GM19467 (cell line): ENCODE results near the gene GPR157.
"Not testable (repeated sequence)": the region's sequence is repeated elsewhere in the genome, so short reads cannot be mapped to it uniquely, and the experiment has no call there.

ENCODE experiments used
- ATAC-seq: cut with Tn5 transposase; IDR thresholded peaks from one replicate; pipeline ENCODE4 v1.9.1; 2021; ENCODE audit warnings: mild to moderate bottlenecking, moderate library complexity; ENCODE audit not compliant: unreplicated experiment

GPR157 gene, protein sequence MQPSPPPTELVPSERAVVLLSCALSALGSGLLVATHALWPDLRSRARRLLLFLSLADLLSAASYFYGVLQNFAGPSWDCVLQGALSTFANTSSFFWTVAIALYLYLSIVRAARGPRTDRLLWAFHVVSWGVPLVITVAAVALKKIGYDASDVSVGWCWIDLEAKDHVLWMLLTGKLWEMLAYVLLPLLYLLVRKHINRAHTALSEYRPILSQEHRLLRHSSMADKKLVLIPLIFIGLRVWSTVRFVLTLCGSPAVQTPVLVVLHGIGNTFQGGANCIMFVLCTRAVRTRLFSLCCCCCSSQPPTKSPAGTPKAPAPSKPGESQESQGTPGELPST

DNA sequence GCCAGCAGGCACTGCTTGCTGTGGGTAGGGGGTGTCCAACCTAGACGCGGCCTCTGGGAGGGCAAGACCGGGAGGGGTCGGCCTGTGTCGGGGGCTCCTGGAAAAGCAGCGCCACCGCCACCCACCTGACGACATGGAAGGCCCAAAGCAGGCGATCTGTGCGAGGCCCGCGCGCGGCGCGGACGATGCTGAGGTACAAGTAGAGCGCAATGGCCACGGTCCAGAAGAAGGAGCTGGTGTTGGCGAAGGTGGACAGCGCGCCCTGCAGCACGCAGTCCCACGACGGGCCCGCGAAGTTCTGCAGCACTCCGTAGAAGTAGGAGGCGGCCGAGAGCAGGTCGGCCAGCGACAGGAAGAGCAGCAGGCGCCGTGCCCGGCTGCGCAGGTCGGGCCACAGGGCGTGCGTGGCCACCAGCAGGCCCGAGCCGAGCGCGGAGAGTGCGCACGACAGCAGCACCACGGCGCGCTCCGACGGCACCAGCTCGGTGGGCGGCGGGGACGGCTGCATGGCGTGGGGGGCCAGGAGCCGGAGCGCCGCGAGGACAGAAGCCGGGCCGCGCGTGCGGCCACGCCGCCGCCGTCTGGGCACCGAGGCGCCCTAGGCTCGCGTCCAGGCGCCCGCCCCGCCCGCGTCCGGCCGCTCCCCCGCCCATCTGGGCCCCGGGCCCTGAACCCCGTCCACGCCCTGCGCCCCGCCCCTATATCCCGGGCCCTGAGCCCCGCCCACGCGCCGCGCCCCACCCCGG lies at the start of gene GPR157:
GPR157 (minus strand) TSS at position 583 of the 746 bp plus-strand sequence; CDS start at position 508, 75 bp downstream.
- peak; percentile 53 for ATAC-seq

DNA sequence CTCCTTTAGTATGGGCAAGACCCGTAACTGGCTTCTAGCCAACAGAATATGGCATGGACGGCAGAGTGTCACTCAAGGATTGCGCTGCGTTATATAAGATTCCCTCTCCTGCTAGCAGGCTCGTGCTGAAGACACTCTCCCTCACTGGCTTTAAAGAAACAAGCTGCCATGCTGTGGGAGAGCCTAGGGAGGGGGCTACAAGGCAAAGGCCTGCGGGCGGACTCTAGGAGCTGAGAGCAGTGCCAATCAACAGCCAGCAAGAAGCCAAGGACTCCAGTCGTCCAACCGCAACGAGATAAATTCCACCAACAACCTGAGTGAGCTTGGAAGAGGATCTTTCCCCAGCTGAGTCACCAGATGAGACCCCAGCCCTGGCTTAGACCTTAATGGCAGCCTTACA lies 45.9 kb upstream of the GPR157 start:
- no peak for ATAC-seq

DNA sequence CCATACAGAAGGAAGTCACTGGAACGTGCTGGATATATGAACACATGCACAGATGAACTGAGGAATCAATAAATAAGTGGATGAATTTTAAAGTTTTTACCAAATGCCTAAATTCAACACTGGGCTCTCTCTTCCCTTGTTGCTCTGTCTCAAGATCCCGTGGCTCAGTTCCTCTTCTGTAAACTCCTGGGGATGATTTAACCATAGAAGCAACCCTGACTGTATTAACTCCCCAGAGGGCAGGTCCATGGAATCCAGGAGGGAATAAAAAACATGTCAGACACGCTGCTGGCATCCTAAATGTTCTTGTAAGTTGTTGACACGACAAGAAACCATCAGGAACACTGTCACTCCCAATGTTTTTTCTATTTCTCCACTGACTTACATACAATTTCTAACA lies 45.3 kb upstream of the GPR157 start:
- no peak for ATAC-seq

DNA sequence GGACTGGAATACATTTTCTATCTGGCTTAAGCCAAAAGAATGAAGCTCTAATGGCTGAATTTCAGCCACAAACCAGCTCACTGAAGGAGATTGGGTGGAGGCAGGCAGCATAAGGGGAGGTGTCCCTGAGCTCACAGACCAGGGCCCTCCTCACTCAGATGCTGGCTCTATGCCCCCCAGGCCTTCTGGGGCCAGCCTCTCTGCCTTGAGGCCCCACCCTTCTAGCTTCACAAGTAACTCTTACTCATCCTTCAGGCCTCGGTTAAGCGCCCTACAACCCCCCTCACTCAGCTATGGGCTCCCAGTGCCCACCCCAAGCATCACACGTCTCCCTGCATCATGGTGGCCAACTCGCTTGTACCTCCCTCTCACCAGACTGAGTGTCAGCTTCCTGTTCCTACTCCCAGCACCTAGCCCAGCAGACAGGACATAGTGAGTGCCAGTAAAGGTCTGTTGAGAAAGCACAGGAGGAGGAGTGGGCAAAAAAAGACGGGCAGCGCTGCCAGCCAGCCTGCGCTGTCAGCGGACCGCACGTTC lies 40.8 kb upstream of the GPR157 start:
- ATAC-seq = no peak

DNA sequence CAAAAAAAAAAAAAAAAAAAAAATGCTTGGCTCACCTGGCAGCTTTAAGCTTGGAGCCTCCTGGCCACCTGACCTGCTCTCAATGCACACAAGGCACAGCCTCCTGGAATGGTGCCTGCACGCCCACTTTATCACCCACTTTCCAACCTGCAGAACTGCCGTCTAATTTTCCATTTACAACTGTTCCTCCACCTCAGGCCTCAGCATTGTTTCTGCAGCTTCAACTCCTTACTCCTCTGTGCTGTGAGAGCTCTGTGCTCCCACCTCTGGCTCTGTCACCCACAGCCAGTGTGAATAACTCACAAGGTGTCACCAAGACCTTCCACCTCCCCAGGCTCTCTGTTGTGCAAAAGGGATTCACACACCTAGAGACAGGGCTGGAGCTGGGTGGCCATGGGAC lies 38.7 kb upstream of the GPR157 start:
- no peak for ATAC-seq

DNA sequence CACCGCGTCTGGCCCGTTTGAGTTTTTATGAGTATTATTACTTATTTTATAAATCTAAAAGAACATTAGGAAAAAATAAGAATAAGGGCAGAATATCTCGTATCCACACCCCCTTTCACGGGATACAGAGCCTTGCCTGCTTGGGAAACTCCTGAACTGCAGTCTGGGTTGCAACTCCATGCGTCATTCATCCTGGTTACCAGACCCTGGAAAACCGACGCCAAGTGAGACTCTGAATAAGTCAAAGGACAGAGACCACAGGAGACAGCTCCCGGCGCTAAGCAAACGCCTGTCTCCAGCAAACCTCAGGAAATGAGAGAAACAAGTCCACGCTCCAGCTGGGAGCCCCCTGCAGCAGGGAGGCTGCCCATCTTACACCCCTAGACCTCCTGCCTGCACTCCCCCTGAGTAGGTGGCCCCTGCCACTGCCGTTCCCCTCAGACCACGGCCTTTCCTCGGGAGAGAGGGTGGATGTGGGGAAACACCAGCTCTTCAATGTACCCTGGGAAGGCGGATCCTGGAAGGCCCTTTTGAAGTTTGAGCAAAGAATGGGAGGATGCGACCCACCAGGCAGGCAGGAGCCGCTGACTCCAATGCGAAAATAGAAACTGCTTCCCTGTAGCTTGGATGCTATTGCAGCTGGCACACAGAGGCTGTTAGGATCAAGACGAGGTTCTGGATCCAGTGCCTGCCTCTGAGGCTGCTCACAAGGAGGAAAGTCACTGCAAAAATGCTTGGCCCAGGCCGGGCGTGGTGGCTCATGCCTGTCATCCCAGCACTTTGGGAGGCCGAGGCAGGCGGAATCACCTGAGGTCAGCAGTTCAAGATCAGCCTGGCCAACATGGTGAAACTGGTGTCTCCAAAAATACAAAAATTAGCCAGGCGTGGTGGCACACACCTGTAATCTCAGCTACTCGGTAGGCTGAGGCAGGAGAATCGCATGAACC lies 37.7 kb upstream of the GPR157 start:
- no peak for ATAC-seq

DNA sequence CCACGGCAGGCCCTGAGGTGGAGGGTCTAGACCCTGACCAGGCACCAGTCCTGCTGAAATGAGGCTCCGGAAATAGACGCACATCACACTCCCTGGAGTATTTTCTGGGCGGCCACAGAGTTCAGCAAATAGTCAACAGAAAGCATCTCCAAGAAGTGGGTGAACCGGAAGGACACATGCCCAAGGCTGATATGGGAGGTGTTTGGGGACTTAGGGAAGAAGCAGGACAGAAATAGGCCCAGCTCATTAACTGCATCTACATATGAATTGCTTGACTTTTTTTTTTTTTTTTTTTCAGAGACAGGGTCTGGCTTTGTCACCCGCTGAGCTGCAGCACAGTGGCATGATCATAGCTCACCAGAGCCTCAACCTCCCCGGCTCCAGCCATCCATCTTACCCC lies 36.5 kb upstream of the GPR157 start:
- no peak for ATAC-seq

DNA sequence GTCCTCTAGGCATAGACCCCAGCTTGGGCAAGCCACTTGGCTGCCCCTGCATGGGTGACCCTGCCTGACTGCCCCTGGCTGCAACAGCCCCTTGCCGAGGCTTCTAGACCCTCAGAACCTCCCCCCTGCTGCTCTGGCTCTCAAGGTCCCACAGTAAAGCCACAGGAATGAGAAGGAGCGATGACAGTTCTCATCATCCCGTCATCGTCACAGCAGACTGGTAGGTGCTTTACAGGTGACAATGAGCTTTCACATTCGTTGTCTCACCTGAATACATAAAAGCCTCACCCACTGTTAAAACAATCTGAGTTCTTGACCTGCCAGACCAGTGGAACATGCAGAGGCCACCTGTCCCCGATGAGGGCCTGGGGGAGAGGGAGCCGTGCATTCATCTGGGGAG lies 36.0 kb upstream of the GPR157 start:
- ATAC-seq = no peak

DNA sequence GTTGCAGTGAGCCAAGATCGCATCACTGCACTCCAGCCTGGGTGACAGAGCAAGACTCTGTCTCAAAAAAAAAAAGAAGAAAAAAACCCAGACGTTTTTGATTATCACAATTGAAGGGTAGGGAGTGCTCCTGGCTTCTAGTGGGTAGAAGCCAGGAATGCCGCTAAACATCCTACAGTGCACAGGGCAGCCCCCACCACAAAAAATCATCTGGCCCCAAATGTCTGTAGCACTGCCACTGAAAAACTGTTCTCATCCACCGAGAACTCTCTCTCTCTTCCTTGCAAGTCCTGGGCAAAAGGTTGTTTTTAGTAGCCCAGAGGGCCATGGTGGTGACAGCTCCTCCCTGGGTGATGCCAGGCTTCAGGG lies 35.6 kb upstream of the GPR157 start:
- no peak for ATAC-seq

DNA sequence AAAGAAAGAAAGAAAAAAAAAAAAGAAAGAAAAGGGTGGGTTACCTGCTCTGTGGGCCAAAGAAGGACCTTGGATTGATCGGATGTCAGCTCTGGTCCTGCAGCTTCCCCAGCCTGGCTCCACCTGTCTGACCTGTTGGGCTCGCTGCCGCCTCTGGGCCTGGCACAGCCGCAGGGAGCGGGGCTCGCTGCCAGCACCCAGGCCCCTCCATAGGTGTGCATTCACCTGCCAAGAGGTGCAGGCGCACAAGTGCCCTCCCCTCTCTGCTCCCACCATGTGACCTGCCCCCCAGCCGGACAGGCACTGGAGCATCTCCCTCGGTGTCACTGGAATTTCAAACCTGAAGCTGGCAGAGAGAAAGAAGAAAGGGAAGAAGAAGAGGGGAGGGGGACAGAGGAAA lies 33.1 kb upstream of the GPR157 start:
- ATAC-seq = no peak

DNA sequence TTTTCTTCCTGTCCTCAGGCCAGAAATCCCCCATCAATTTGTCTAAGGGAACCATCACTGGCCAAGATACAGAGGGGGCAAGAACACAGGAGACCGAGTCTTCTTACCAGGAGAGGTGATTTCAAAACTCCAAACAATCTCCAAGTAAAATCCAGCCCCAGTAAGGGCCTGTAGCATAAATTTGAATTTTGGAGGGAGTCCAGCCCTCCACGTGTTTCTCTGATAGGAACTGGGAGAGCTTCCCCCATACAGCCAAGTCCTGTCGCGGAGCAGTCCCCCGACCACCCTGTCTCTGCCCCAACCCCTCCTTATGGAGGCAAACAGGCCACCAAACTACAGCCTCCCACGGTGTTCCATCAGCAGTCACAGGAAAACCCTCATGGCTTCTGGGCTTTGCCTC lies 32.4 kb upstream of the GPR157 start:
- ATAC-seq = no peak

DNA sequence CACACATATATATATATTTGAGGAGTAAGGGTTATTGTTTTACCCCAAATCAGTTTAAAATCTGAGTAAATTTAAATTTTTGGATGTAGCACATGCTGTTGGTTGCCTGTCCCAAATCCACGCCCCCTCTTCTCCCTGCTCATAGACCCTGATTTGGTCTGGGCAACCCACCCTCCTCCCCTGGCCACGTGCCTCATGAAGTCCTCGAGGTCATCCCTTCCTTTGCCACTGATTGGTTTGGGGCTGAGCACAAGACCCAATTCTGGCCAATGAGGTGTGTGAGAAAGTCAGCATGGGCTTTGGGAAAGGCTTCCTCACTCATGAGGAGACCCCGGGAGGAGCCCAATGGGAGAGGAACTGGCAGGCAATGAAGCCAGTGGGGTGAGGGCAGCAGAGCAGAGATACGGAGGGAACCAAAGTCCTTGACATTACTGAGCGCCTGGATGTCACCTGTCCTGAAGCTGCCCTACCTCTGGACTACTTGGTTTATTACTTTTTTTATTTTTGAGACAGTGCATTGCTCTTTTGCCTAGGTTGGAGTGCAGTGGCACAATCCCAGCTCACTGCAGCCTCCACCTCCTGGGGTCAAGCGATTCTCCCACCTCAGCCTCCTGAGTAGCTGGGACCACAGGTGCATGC lies 31.3 kb upstream of the GPR157 start:
- no peak for ATAC-seq

DNA sequence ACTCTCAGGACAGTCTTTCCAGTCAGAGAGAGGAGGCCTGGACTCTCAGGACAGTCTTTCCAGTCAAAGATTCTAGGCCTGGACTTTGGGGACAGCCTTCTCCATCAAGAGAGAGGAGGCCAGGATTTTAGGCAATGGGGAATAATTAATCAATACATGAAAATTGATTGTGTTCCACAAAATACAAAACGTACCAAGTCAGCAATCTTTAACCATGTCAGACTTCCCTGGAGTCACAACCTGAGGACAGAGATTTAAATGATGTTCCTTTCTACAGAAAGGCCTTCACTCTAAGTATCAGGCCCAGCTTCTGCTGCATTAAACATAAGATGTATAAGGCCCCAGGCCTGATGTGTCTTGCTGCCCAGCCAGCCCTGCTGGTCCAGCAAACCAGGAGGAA lies 27.0 kb upstream of the GPR157 start:
- no peak for ATAC-seq

DNA sequence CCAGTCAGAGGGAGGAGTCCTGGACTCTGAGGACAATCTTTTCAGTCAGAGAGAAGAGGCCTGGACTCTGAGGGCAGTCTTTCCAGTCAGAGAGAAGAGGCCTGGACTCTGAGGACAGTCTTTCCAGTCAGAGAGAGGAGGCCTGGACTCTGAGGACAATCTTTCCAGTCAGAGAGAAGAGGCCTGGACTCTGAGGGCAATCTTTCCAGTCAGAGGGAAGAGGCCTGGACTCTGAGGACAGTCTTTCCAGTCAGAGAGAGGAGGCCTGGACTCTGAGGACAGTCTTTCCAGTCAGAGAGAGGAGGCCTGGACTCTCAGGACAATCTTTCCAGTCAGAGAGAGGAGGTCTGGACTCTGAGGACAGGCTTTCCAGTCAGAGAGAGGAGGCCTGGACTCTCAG lies 26.5 kb upstream of the GPR157 start:
- not testable (repeated sequence) for ATAC-seq

DNA sequence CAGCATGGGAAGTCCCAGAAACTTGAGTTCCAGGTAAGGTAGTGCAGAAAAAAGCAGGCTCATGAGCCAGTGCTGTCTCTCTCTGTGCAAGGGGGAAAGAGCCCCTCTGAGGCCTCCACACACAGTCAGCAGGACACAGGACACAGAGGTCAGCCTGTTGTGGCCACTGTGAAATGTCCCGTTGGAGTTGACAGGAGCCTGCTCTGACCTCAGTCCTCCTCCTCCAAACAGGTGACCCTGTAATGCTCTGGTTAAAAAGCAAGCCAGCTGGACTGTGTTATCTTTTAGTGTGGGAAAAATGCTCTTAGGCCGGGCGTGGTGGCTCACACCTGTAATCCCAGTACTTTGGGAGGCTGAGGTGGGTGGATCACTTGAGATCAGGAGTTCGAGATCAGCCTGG lies 24.2 kb upstream of the GPR157 start:
- no peak for ATAC-seq

DNA sequence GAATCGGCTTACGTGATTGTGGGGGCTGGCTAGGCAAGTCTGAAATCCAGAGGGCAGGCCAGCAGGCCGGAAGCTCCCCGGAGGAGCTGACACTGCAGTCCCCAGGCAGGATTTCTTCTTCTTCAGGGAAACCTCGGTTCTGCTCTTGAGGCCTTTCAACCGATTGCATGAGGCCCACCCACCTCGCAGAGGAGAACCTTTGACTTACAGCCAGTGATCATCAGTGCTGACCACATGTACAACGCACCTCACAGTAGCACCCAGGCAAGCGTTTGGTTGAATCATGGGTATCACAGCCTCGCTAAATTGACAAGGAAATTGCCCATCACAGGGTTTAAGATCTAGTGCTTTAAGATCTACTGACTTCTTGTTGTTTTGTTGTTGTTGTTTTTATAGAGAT lies 23.6 kb upstream of the GPR157 start:
- ATAC-seq = no peak

DNA sequence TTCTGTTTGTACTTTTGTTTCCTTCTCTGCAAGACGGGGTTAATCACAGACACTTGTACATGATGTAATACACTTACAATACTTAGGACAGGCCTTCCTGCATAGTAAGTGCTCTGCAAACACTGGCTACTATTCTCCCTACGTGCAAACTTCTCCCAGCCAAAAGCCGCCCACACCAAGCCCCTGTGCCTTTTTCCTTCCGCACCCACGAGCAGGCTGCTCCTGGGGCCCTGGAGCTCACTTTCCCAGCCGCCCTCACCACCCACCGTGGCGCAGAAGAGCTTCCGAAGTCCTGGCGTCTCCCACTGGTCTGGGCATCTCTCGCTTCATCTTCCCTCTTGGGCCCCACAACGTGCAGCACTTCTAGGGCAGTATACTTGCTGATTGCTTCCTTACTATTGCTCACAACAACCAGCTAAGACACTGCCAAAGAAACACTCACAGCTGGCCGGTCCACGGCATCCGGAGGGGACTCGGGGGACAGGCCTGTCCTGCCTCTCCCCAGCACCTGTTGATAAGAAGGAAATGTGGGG lies 22.5 kb upstream of the GPR157 start:
- ATAC-seq = no peak

DNA sequence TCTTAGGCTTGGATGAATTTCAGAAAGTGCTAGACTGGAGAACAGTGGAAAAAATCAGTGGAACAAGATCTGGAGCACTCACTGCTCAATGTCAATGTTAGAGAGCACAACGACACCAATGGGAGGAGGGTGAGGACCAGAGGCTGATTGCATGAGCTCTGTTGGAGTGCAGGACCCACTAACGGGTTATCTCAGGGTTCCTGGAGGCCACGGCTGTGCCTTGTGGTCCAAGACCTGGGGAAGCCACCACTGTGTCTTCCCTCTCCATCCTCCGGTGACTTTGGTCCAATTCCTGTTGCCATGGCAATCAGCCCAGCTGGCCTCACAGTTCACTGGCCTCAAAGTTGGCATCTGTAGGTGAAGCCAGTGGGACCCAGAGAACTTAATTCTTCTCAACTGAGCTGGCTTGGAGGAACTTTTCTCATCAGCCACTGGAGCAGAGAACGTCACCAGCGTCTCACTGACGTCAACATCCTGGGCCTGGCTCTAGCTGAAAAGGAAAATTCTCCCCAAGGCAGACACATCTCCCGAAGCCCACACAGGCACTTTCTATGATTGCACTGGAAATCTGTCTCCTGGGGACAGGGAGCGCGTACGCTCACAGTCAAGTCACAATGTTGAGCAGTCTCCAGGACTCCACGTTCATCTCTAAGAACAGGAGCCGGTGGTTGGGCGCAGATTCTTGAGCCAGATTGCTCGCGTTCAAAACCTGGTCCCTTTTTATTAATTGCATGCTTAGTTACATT lies 21.9 kb upstream of the GPR157 start:
- ATAC-seq = no peak

DNA sequence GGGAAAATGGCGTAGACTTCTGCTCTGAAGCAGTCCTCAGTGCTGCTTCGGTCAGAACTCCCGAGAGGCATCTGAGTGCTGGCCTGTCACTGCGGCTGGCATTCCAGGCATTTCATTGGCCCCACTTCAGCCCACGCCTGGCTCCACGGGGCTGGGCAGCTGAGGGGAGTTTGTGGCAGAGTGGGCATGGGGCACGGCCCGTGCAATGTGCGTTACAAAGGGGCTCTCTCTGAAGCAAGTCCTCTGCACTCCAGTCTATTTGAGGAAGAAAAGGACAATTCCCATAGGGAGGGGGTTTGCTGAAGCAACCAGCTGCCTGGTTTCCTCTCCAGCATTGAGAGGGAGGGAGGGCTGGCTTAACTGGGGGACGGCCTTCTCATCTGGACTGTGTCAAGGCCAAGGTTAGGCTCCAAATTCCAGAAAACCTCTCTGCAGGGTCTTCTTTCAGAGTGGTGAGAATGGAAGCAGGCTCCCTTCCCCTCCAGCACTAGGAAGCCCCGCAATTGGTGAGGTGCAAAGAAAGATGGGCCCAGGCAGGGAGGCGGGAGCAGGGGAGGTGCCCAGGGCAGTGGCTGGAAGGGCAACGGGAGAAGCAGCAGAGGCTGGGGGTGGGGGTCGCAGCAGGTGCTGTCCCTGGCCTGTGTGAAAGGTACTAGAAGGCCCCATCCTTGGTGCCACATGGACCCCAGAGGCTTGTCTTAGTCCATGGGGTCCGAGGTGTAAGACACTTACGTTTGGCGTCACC lies 21.1 kb upstream of the GPR157 start:
- ATAC-seq = no peak
